BLaER1 (cell line): Measurements from ENCODE around the gene CD3E.
"Not testable (repeated sequence)": the region's sequence is repeated elsewhere in the genome, so short reads cannot be mapped to it uniquely, and the experiment has no call there.

Experiments
- H3K27ac ChIP-seq: shearing (Covaris generic); formaldehyde crosslinking; 2 replicates; pipeline ENCODE4 v1.8.1; 2022
- H3K27me3 ChIP-seq: shearing (Covaris generic); formaldehyde crosslinking; 2 replicates; pipeline ENCODE4 v1.8.1; 2022
- H3K36me3 ChIP-seq: shearing (Covaris generic); formaldehyde crosslinking; 2 replicates; pipeline ENCODE4 v1.8.1; 2022
- H3K4me1 ChIP-seq: shearing (Covaris generic); formaldehyde crosslinking; 2 replicates; pipeline ENCODE4 v1.8.1; 2022
- H3K4me2 ChIP-seq: shearing (Covaris generic); formaldehyde crosslinking; 2 replicates; pipeline ENCODE4 v1.8.1; 2022
- H3K4me3 ChIP-seq: shearing (Covaris generic); formaldehyde crosslinking; 2 replicates; pipeline ENCODE4 v1.8.1; 2022
- H3K9ac ChIP-seq: shearing (Covaris generic); formaldehyde crosslinking; 2 replicates; pipeline ENCODE4 v1.8.1; 2022
- H3K9me3 ChIP-seq: shearing (Covaris generic); formaldehyde crosslinking; 2 replicates; pipeline ENCODE4 v1.8.1; 2022
- H4K20me1 ChIP-seq: shearing (Covaris generic); formaldehyde crosslinking; 2 replicates; pipeline ENCODE4 v1.8.1; 2022
- Cebpa-rat ChIP-seq: shearing (Covaris generic); IDR thresholded peaks from 2 replicates; pipeline ENCODE4 v1.8.1; 2022

Gene CD3E

DNA sequence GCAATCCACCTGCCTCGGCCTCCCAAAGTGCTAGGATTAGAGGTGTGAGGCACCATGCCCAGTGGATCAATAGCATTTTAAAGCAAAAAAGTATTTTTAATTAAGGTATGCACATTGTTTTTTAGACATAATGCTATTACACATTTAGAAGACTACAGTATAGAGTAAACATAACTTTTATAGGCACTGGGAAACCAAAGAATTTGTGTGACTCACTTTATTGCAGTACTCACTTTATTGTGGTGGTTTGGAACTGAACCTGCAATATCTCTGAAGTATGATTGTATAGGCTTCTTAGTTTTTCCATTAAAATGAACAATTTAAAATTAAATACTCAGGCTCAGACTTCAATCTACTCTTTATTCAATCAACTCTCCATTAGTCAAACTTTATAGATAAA lies 17.5 kb upstream of the CD3E start:
- no peaks in the 10 kb centered on the region for H3K27me3 ChIP-seq
- H3K9me3 ChIP-seq = peaks cover 6% of the 10 kb centered on the region
- no peak overlapping the region for H3K27ac ChIP-seq
- no peaks in the 10 kb centered on the region for H4K20me1 ChIP-seq
- no peak overlapping the region for H3K9ac ChIP-seq
- no peak for TF ChIP-seq Cebpa-rat
- H3K4me2 ChIP-seq = no peak overlapping the region
- no peaks in the 10 kb centered on the region for H3K36me3 ChIP-seq
- H3K4me1 ChIP-seq = no peaks in the 10 kb centered on the region
- no peak overlapping the region for H3K4me3 ChIP-seq

DNA sequence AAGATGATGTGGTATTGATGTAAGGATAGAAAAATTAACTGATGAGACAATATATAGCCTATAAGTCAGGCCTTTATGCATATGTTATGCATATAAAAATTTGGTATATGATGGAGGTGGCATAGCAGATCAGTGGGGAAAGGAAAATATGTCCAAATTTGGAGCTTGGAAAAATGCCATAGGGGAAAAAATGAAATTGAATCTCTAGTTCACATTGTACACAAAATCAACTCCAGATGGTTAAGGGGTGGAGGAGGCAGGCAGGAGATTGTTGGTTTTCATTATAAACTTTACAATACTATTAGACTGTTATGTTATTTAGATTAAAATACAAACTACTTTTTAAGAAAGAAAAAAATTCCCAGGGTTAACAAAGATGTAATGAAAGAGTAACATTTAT lies 15.1 kb upstream of the CD3E start:
- Histone ChIP-seq H3K4me3 (no peak overlapping the region), H3K4me2 (no peak overlapping the region), H3K27ac (no peak overlapping the region), H3K4me1 (no peaks in the 10 kb centered on the region), H3K9ac (no peak overlapping the region), H3K9me3 (peaks cover 5% of the 10 kb centered on the region; the same call in 1 of the 2 replicates), H3K36me3 (no peaks in the 10 kb centered on the region), H3K27me3 (no peaks in the 10 kb centered on the region), H4K20me1 (no peaks in the 10 kb centered on the region)
- TF ChIP-seq Cebpa-rat = no peak

DNA sequence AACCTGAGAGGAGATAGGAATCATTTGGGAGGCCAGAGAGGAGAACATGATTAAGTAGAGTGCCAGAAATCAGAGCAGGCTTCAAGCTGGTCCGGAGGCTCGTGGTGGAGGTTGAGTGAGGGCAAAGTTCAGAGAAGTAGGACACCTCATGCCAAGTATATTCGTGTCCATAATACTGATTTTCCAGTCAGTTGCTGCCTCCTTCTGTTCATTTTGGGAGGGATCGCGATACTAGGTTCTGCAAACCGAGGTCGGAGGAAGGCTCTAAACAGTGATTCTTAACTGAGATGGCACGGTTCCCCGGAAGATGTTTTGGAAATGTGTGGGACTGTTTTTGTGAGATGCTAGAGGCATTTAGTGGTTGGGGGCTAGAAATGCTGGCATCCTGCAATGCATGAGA lies 13.6 kb upstream of the CD3E start:
- Histone ChIP-seq H3K9ac (no peak overlapping the region), H3K36me3 (no peaks in the 10 kb centered on the region), H3K27me3 (no peaks in the 10 kb centered on the region), H4K20me1 (no peaks in the 10 kb centered on the region), H3K4me3 (no peak overlapping the region), H3K9me3 (no peaks in the 10 kb centered on the region), H3K27ac (no peak overlapping the region), H3K4me1 (no peaks in the 10 kb centered on the region), H3K4me2 (no peak overlapping the region)
- TF ChIP-seq Cebpa-rat = no peak

DNA sequence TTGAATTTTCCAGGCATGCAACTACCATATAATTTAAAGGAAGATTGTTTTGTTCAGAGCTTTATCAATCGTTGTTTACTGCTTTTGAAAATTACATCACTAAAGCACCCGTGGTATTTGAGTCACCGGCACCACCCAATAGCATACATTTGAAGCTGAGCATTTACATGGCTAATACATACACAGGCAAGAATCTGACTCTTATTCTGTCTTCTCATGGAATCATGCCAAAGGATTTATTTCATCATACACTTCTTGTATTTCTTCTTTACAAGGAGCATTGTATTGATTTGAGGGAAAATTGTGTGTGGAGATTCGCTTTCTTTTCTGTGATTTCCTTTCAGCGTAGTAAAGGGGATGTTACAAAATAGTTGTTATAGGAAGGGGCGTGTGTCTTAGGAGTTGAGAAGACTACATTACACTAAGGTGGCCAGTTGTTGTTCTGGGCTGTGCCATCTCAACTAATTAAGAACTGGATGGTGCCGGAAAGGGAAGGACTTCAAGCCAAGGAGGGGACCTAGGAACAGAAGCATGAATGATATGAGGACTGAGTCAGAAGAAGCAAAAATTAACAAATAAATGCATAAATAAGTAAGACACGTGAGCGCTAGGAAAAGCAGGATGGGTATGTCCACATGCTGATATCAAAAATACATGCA lies 12.9 kb upstream of the CD3E start:
- H3K4me2 ChIP-seq = no peak overlapping the region
- no peak overlapping the region for H3K27ac ChIP-seq
- no peaks in the 10 kb centered on the region for H3K27me3 ChIP-seq
- H3K9ac ChIP-seq = no peak overlapping the region
- no peaks in the 10 kb centered on the region for H3K36me3 ChIP-seq
- no peaks in the 10 kb centered on the region for H3K9me3 ChIP-seq
- no peak overlapping the region for H3K4me3 ChIP-seq
- H4K20me1 ChIP-seq = no peaks in the 10 kb centered on the region
- no peaks in the 10 kb centered on the region for H3K4me1 ChIP-seq
- no peak for TF ChIP-seq Cebpa-rat

DNA sequence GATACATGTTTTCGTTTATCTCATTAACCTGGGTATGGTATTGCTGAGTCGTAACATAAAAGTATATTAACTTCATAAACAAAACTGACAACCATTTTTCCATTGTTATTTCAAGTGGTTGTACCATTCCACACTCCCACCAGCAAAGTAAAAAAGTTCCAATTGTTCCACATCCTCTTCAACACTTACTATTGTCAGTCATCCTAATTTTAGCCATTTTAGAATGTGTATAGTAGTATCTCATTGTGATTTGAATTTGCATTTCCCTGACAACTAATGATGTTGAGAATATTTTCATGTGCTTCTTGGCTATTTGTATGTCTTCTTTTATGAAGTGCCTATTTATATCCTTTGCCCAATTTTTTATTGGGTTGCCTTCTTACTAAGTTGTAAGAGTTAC lies 10.5 kb upstream of the CD3E start:
- Histone ChIP-seq H3K4me2 (no peak overlapping the region), H3K36me3 (no peaks in the 10 kb centered on the region), H3K4me3 (no peak overlapping the region), H3K9me3 (no peaks in the 10 kb centered on the region), H3K27me3 (no peaks in the 10 kb centered on the region), H3K27ac (no peak overlapping the region), H3K9ac (no peak overlapping the region), H3K4me1 (no peaks in the 10 kb centered on the region), H4K20me1 (no peaks in the 10 kb centered on the region)
- no peak for TF ChIP-seq Cebpa-rat

DNA sequence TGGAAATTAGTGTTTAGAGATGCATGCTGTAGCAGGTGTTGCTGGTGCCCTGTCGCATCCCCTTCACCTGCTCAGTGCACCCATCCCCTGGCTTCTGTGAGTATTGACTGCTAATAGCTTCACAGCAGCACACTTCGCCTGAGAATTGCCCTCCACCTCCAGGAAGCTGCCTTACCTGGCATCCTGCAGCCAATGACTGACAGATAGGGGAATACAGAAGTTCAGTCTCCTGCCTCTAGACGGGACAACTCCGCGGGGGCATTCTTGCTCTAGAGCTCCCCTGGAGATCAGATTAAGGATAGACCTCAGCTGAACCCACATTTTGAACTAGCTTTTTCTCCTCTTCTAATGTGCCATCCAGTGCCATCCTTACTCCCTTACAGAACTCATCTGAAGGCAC lies 9.3 kb upstream of the CD3E start:
- no peak overlapping the region for H3K4me3 ChIP-seq
- no peak overlapping the region for H3K4me2 ChIP-seq
- no peak overlapping the region for H3K27ac ChIP-seq
- H3K9ac ChIP-seq = no peak overlapping the region
- H3K4me1 ChIP-seq = no peaks in the 10 kb centered on the region
- no peak for TF ChIP-seq Cebpa-rat
- no peaks in the 10 kb centered on the region for H3K9me3 ChIP-seq
- no peaks in the 10 kb centered on the region for H3K27me3 ChIP-seq
- H3K36me3 ChIP-seq = no peaks in the 10 kb centered on the region
- no peaks in the 10 kb centered on the region for H4K20me1 ChIP-seq

DNA sequence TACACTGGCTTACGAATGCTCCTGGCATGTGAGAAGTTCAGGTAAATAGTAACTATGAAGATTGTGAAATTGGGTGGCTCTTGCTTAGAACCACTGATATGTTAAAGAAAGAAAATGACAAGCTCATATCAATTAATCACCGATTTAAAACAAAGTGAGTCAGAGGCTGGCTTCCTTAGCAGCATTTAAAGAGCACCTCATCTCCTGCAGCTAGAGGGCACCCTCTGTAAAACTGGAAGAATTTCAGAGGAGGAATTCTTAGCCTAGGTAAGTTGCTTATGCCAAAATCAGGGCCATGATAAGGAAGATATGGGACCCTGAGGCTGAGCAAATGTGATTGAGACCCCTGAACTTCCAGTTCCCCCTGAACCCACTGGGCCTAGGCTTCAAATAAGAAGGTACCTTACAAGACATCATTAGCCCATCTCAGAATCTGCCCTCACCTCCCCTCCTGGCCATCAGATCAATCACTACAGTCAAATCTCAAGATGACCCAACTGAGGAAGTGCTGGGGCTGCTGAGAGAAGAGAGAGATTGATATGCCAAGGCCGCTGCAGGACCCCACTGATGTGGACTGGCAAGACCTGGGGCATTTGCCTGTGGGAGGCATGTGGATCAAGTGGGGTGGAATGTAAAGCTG lies 8.6 kb upstream of the CD3E start:
- Histone ChIP-seq H3K36me3 (no peaks in the 10 kb centered on the region), H3K27ac (no peak overlapping the region), H4K20me1 (no peaks in the 10 kb centered on the region), H3K4me3 (no peak overlapping the region), H3K4me1 (no peaks in the 10 kb centered on the region), H3K27me3 (no peaks in the 10 kb centered on the region), H3K4me2 (no peak overlapping the region), H3K9me3 (no peaks in the 10 kb centered on the region), H3K9ac (no peak overlapping the region)
- no peak for TF ChIP-seq Cebpa-rat

DNA sequence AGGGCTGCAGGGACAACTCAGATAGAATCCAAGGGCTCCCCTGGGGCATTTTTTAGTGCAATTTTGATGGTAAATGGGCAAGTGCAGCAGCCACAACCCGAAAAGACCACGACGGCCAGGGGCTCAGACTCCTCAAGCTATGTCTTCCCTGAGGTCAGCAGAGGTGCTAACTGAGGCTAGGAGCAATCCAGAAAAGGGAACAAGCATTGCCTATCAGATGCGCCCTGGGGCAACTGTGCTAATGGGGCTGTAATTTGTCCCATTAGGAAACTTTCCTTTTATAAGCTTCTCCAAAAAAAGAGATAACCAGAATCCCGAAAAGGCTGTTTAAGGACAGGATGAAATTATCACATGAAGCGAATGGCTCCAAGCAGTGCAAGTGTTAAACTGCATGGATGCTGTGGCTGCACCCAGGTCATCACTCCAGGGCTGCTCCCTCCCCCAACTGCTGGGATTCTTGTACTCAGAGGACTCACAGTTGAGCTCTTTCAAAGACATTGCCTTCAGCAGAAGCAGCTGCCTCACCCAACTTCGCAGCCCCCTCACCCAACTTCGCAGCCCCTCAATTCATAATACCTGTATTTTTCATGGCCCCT lies 2.8 kb upstream of the CD3E start:
- Histone ChIP-seq H3K9me3 (no peaks in the 10 kb centered on the region), H3K9ac (no peak overlapping the region), H4K20me1 (no peaks in the 10 kb centered on the region), H3K36me3 (no peaks in the 10 kb centered on the region), H3K4me2 (no peak overlapping the region; the same call in 1 of the 2 replicates), H3K27me3 (no peaks in the 10 kb centered on the region), H3K4me3 (no peak overlapping the region), H3K27ac (no peak overlapping the region), H3K4me1 (peaks cover 25% of the 10 kb centered on the region)
- no peak for TF ChIP-seq Cebpa-rat

DNA sequence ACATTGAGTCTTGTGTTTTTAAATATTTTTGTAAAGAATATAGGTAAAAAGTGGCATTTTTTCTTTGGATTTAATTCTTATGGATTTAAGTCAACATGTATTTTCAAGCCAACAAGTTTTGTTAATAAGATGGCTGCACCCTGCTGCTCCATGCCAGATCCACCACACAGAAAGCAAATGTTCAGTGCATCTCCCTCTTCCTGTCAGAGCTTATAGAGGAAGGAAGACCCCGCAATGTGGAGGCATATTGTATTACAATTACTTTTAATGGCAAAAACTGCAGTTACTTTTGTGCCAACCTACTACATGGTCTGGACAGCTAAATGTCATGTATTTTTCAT lies 333 bp upstream of the CD3E start:
- TF ChIP-seq Cebpa-rat = no peak
- Histone ChIP-seq H3K9me3 (no peaks in the 10 kb centered on the region), H3K27ac (no peak overlapping the region), H3K4me1 (peaks cover 25% of the 10 kb centered on the region), H3K36me3 (no peaks in the 10 kb centered on the region), H3K9ac (no peak overlapping the region), H3K4me3 (no peak overlapping the region), H4K20me1 (no peaks in the 10 kb centered on the region), H3K4me2 (peak overlapping the region; percentile 35), H3K27me3 (no peaks in the 10 kb centered on the region)

DNA sequence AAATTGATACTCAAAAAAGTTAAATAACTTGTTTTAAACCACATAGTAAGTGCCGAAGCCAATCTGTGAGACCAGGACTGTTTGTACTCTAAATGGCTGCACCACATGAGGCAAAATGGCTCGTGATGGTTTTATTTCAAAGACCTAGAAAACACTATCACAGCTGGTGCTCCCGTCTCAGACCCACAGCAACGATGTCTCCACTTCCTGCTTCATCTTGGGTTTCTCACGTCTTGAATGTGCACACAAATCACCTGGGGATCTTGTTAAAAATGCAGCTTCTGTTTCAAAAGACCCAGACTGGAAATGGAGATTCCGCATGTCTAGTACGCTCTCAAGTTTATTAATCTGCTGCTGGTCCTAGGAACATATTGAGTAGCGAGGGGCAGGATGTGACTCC lies 1.2 kb downstream of the CD3E start:
- Histone ChIP-seq H3K4me1 (peaks cover 25% of the 10 kb centered on the region), H3K4me3 (no peak overlapping the region), H3K36me3 (no peaks in the 10 kb centered on the region), H4K20me1 (no peaks in the 10 kb centered on the region), H3K27me3 (no peaks in the 10 kb centered on the region), H3K27ac (no peak overlapping the region), H3K9ac (no peak overlapping the region), H3K9me3 (no peaks in the 10 kb centered on the region), H3K4me2 (peak overlapping the region; percentile 7; the same call in 1 of the 2 replicates)
- no peak for TF ChIP-seq Cebpa-rat

DNA sequence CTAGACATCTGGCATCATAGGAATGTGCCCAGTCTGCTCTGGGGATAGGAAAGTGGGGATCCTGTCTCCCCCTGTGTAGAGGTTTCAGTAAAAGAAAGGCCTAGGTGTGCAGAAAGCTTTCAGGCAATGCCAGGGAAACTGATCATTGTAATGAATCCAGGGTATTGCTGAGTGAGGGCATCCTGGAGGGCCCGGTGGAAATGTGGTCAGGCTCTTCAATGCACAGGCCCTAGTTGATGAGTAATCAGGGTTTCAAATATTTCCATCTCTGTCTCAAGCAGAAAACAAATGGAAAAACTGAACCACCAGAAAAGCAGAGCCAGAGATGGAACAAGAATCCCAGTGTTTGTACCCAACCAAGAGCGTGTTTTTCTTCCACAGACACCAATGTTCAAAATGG lies 2.0 kb downstream of the CD3E start:
- no peak for TF ChIP-seq Cebpa-rat
- no peak overlapping the region for H3K4me3 ChIP-seq

DNA sequence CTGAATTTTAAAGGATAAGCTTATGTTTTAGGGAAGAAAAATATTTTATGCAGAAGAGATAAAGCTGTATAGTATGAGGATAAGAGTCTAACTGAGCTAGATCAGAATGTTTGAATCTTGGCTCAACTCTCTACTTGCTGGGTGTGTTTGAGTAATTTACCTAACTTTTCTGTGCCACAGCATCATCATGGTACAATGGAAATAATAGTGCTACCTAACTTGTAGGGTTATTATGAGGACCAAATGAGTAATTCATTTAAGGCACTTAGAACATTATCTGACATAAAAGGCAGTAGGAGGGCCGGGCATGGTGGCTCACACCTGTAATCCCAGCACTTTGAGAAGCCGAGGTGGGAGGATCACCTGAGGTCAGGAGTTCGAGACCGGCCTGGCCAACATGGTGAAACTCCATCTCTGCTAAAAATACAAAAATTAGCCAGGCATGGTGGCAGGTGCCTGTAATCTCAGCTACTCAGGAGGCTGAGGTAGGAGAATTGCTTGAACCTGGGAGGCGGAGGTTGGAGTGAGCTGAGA lies 4.5 kb downstream of the CD3E start:
- not testable (repeated sequence) for H3K9me3 ChIP-seq, H3K27me3 ChIP-seq, H4K20me1 ChIP-seq, H3K27ac ChIP-seq, H3K4me2 ChIP-seq, H3K4me3 ChIP-seq, H3K36me3 ChIP-seq, H3K9ac ChIP-seq
- H3K4me1 ChIP-seq = peaks cover 38% of the 10 kb centered on the region

More for the DNA sequence above, 2.0 kb downstream of the CD3E start:
- Histone ChIP-seq H4K20me1 (no peaks in the 10 kb centered on the region), H3K9ac (no peak overlapping the region), H3K27ac (no peak overlapping the region), H3K4me1 (peaks cover 21% of the 10 kb centered on the region), H3K9me3 (no peaks in the 10 kb centered on the region), H3K36me3 (no peaks in the 10 kb centered on the region), H3K27me3 (no peaks in the 10 kb centered on the region), H3K4me2 (no peak overlapping the region)
